CD4-positive, CD25-positive, alpha-beta regulatory T cell (primary cell): Measurements from ENCODE around the gene RNF144A. TPM values are rescaled to one million over a fixed set of nuclear protein-coding genes. Genes with fewer than 3 reads are reported as not detected.

Experiments
- ATAC-seq, 2 donors: fragments of 150-1000 bp; cut with Tn5 transposase; one replicate each; pipeline ENCODE4 v1.10.0; 2021; ENCODE audit warnings: low read depth in 2 of 2, moderate number of reproducible peaks in 2 of 2, moderate library complexity in 1 of 2
- DNase-seq, 3 donors: peaks; one replicate each; pipeline versions ENCODE4 v3.0.0 to v3.0.0-alpha.2; 2012 to 2022; ENCODE audit warnings: mixed read lengths in 1 of 3
- H3K27ac ChIP-seq: one replicate; pipeline ENCODE4 v1.7.0; 2013; ENCODE audit warnings: mild to moderate bottlenecking, low read length; ENCODE audit not compliant: insufficient read depth, poor library complexity, severe bottlenecking
- H3K27me3 ChIP-seq: one replicate; pipeline ENCODE4 v1.7.0; 2013; ENCODE audit warnings: low read length; ENCODE audit not compliant: control insufficient read depth, insufficient read depth
- H3K36me3 ChIP-seq: one replicate; pipeline ENCODE4 v1.7.0; 2013; ENCODE audit warnings: mild to moderate bottlenecking, low read length, moderate library complexity; ENCODE audit not compliant: control insufficient read depth, insufficient read depth
- H3K4me1 ChIP-seq: 2 replicates; pipeline ENCODE4 v1.7.0; 2013; ENCODE audit warnings: mild to moderate bottlenecking, low read length; ENCODE audit not compliant: insufficient read depth, control insufficient read depth, poor library complexity, severe bottlenecking
- H3K4me3 ChIP-seq: one replicate; pipeline ENCODE4 v1.7.0; 2013; ENCODE audit warnings: low read depth, mild to moderate bottlenecking, low read length, moderate library complexity
- H3K9me3 ChIP-seq, 2 experiments: 1 replicate in 1 of 2; 2 replicates in 1 of 2; pipeline ENCODE4 v1.7.0; 2013; ENCODE audit warnings: low read length in 2 of 2, mild to moderate bottlenecking in 1 of 2, moderate library complexity in 1 of 2; ENCODE audit not compliant: control insufficient read depth in 2 of 2
- H3K27ac Mint-ChIP-seq, 3 donors: one replicate each; pipeline ENCODE4 v1.8.0; 2020 to 2022; ENCODE audit warnings: mild to moderate bottlenecking in 3 of 3, mixed read lengths in 3 of 3, moderate library complexity in 2 of 3
- H3K27me3 Mint-ChIP-seq: one replicate; pipeline ENCODE4 v1.8.0; 2022; ENCODE audit warnings: mild to moderate bottlenecking, mixed read lengths
- H3K36me3 Mint-ChIP-seq: one replicate; pipeline ENCODE4 v1.8.0; 2020; ENCODE audit warnings: mixed read lengths
- H3K4me1 Mint-ChIP-seq, 4 donors: one replicate each; pipeline ENCODE4 v1.8.0; 2020 to 2022; ENCODE audit warnings: mixed read lengths in 4 of 4, mild to moderate bottlenecking in 1 of 4
- H3K4me3 Mint-ChIP-seq, 4 donors: one replicate each; pipeline ENCODE4 v1.8.0; 2020 to 2022; ENCODE audit warnings: mild to moderate bottlenecking in 4 of 4, mixed read lengths in 4 of 4, moderate library complexity in 3 of 4
- H3K9me3 Mint-ChIP-seq, 7 donors: one replicate each; pipeline ENCODE4 v1.8.0; 2020 to 2022; ENCODE audit warnings: mixed read lengths in 7 of 7, mild to moderate bottlenecking in 3 of 7, moderate library complexity in 2 of 7
- polyA plus RNA-seq, 4 donors: library from polyadenylated mRNA; unstranded; fragments of 300-500 nt; fragmentation: Illumina TruSeq; gene quantifications; one replicate each; pipeline ENCODE4 v1.2.3, GENCODE V29; 2021
- total RNA-seq: library from RNA; stranded (reverse); gene quantifications from one replicate; pipeline ENCODE4 v1.2.3, GENCODE V29; 2022

The RNF144A gene
- total RNA-seq (9.0 TPM), polyA plus RNA-seq (10 to 100 TPM in 1 of 4 donors, 1 to 10 TPM in 3; 4.8 to 11.4 (median 6.8) TPM)

GRCh38 chr2:6917071-6917760 lies at the start of gene RNF144A:
Gene RNF144A, plus strand, starts transcription at chr2:6917412. Its CDS starts 79,515 bp downstream, at chr2:6996927.
- Histone ChIP-seq H3K4me1 (peaks cover 31% of the 10 kb centered on the region), H3K9me3 (no peaks in the 10 kb centered on the region), H3K36me3 (no peaks in the 10 kb centered on the region), H3K27ac (no peak within 1 kb of the TSS), H3K4me3 (peak within 1 kb of the TSS; percentile 59), H3K27me3 (peaks cover 12% of the 10 kb centered on the region)
- Mint-ChIP-seq H3K27ac (peak within 1 kb of the TSS in 2 of 3 donors; percentile 44 to 88), H3K4me3 (peak within 1 kb of the TSS; percentile 58 to 82 (median 77)), H3K4me1 (peaks cover 20 to 77% (median 33%) of the 10 kb centered on the region in 4 donors), H3K36me3 (no peaks in the 10 kb centered on the region), H3K9me3 (no peaks in the 10 kb centered on the region), H3K27me3 (peaks cover 64% of the 10 kb centered on the region)
- DNase-seq (peak; percentile 51 to 67 (median 53)), ATAC-seq (peak; percentile 78 to 82)

- DNase-seq (no peak), ATAC-seq (no peak)
- no peaks in the 10 kb centered on the region for H3K27me3 ChIP-seq
- no peak overlapping the region for H3K4me3 Mint-ChIP-seq
- H3K36me3 ChIP-seq = no peaks in the 10 kb centered on the region
- peaks cover 4% of the 10 kb centered on the region for H3K36me3 Mint-ChIP-seq
- no peaks in the 10 kb centered on the region for H3K9me3 ChIP-seq
- H3K27me3 Mint-ChIP-seq = peaks cover 49% of the 10 kb centered on the region
- no peak overlapping the region for H3K27ac ChIP-seq
- peaks cover 0 to 16% (median 10%) of the 10 kb centered on the region in 4 donors for H3K4me1 Mint-ChIP-seq
- no peak overlapping the region for H3K4me3 ChIP-seq
- no peak overlapping the region for H3K27ac Mint-ChIP-seq
- peaks cover 7% of the 10 kb centered on the region for H3K4me1 ChIP-seq
- peaks cover 0 to 5% (median 0%) of the 10 kb centered on the region in 7 donors for H3K9me3 Mint-ChIP-seq
Measured at GRCh38 chr2:6872394-6872793, 44.8 kb upstream of the RNF144A start.

- no peak for DNase-seq
- H3K27ac Mint-ChIP-seq = no peak overlapping the region
- H3K4me3 Mint-ChIP-seq = no peak overlapping the region
- no peaks in the 10 kb centered on the region for H3K27me3 ChIP-seq
- peaks cover 4 to 31% (median 18%) of the 10 kb centered on the region in 4 donors for H3K4me1 Mint-ChIP-seq
- ATAC-seq = no peak
- H3K9me3 ChIP-seq = no peaks in the 10 kb centered on the region
- peaks cover 53% of the 10 kb centered on the region for H3K27me3 Mint-ChIP-seq
- H3K4me3 ChIP-seq = no peak overlapping the region
- H3K36me3 Mint-ChIP-seq = peaks cover 4% of the 10 kb centered on the region
- no peak overlapping the region for H3K27ac ChIP-seq
- peaks cover 0 to 5% (median 0%) of the 10 kb centered on the region in 7 donors for H3K9me3 Mint-ChIP-seq
- H3K4me1 ChIP-seq = peaks cover 22% of the 10 kb centered on the region
- no peaks in the 10 kb centered on the region for H3K36me3 ChIP-seq
Measured at GRCh38 chr2:6874032-6874431, 43.2 kb upstream of the RNF144A start.

- H3K4me1 ChIP-seq = peaks cover 32% of the 10 kb centered on the region
- no peak overlapping the region for H3K4me3 ChIP-seq
- ATAC-seq (no peak), DNase-seq (no peak)
- H3K36me3 ChIP-seq = no peaks in the 10 kb centered on the region
- no peaks in the 10 kb centered on the region for H3K27me3 ChIP-seq
- H3K36me3 Mint-ChIP-seq = peaks cover 4% of the 10 kb centered on the region
- no peak overlapping the region for H3K27ac ChIP-seq
- peaks cover 0 to 5% (median 0%) of the 10 kb centered on the region in 7 donors for H3K9me3 Mint-ChIP-seq
- H3K27ac Mint-ChIP-seq = no peak overlapping the region
- no peaks in the 10 kb centered on the region for H3K9me3 ChIP-seq
- H3K4me3 Mint-ChIP-seq = peak overlapping the region in 1 of 4 donors; percentile 83
- H3K4me1 Mint-ChIP-seq = peaks cover 14 to 51% (median 36%) of the 10 kb centered on the region in 4 donors
- H3K27me3 Mint-ChIP-seq = peaks cover 35% of the 10 kb centered on the region
Measured at GRCh38 chr2:6876309-6876708, 40.9 kb upstream of the RNF144A start.

- Histone ChIP-seq H3K4me3 (peak within 1 kb of the TSS; percentile 87), H3K9me3 (no peaks in the 10 kb centered on the region), H3K36me3 (no peaks in the 10 kb centered on the region), H3K27me3 (no peaks in the 10 kb centered on the region), H3K4me1 (peaks cover 32% of the 10 kb centered on the region), H3K27ac (no peak within 1 kb of the TSS)
- H3K36me3 Mint-ChIP-seq = peaks cover 4% of the 10 kb centered on the region
- peaks cover 0 to 5% (median 0%) of the 10 kb centered on the region in 7 donors for H3K9me3 Mint-ChIP-seq
- DNase-seq = peak in 2 of 3 donors; percentile 45 to 72
- H3K27me3 Mint-ChIP-seq = peaks cover 28% of the 10 kb centered on the region
- H3K4me1 Mint-ChIP-seq = peaks cover 14 to 51% (median 39%) of the 10 kb centered on the region in 4 donors
- H3K4me3 Mint-ChIP-seq = peak within 1 kb of the TSS; percentile 34 to 93 (median 86)
- H3K27ac Mint-ChIP-seq = peak within 1 kb of the TSS; percentile 82 to 97 (median 86)
- ATAC-seq = peak; percentile 87 to 90
Measured at GRCh38 chr2:6877402-6878304, 39.6 kb upstream of the RNF144A start, which contains the start of gene RSAD2. Gene RSAD2, plus strand, starts transcription at chr2:6877777. Its CDS starts 24 bp downstream, at chr2:6877801.

GRCh38 chr2:6878549-6878948 lies 38.7 kb upstream of the RNF144A start:
- peaks cover 22% of the 10 kb centered on the region for H3K27me3 Mint-ChIP-seq
- peak overlapping the region; percentile 87 for H3K4me3 ChIP-seq
- peaks cover 0 to 5% (median 0%) of the 10 kb centered on the region in 7 donors for H3K9me3 Mint-ChIP-seq
- peak overlapping the region; percentile 51 to 91 (median 77) for H3K27ac Mint-ChIP-seq
- peaks cover 14 to 47% (median 38%) of the 10 kb centered on the region in 4 donors for H3K4me1 Mint-ChIP-seq
- peaks cover 32% of the 10 kb centered on the region for H3K4me1 ChIP-seq
- H3K36me3 Mint-ChIP-seq = peaks cover 7% of the 10 kb centered on the region
- ATAC-seq = no peak
- H3K27me3 ChIP-seq = no peaks in the 10 kb centered on the region
- DNase-seq = no peak
- no peaks in the 10 kb centered on the region for H3K9me3 ChIP-seq
- no peak overlapping the region for H3K27ac ChIP-seq
- no peaks in the 10 kb centered on the region for H3K36me3 ChIP-seq
- peak overlapping the region in 3 of 4 donors; percentile 68 to 93 (median 88) for H3K4me3 Mint-ChIP-seq

- DNase-seq = no peak
- H3K36me3 Mint-ChIP-seq = peaks cover 9% of the 10 kb centered on the region
- H3K36me3 ChIP-seq = no peaks in the 10 kb centered on the region
- H3K27ac Mint-ChIP-seq = peak overlapping the region; percentile 51 to 91 (median 77)
- no peak for ATAC-seq
- H3K4me1 ChIP-seq = peaks cover 32% of the 10 kb centered on the region
- H3K9me3 ChIP-seq = no peaks in the 10 kb centered on the region
- H3K4me3 ChIP-seq = peak overlapping the region; percentile 87
- peaks cover 14 to 47% (median 38%) of the 10 kb centered on the region in 4 donors for H3K4me1 Mint-ChIP-seq
- peaks cover 0 to 2% (median 0%) of the 10 kb centered on the region in 7 donors for H3K9me3 Mint-ChIP-seq
- H3K27me3 ChIP-seq = no peaks in the 10 kb centered on the region
- no peak overlapping the region for H3K27ac ChIP-seq
- H3K4me3 Mint-ChIP-seq = peak overlapping the region in 3 of 4 donors; percentile 54 to 93 (median 61)
- peaks cover 20% of the 10 kb centered on the region for H3K27me3 Mint-ChIP-seq
Measured at GRCh38 chr2:6879011-6879410, 38.2 kb upstream of the RNF144A start.
